Measurements from ENCODE around the gene CD247.
A peak's percentile ranks its signal among the peaks of the same experiment; 100 is the strongest.

Gene CD247

GRCh38 chr1:167542109-167543032, 24.0 kb upstream of the CD247 start:
- DNase-seq, result no peak

GRCh38 chr1:167541610-167542009, 23.3 kb upstream of the CD247 start:
- no peak for DNase-seq

GRCh38 chr1:167541003-167541402, 22.7 kb upstream of the CD247 start:
- no peak for DNase-seq

- no peak for DNase-seq
These were observed 20.3 kb upstream of the CD247 start for GRCh38 chr1:167538657-167539056.

- DNase-seq, result peak; percentile 36
These were observed 15.5 kb upstream of the CD247 start for GRCh38 chr1:167533851-167534300.

GRCh38 chr1:167532964-167533824, 14.9 kb upstream of the CD247 start:
- no peak for DNase-seq

- no peak for DNase-seq
These were observed 14.0 kb upstream of the CD247 start for GRCh38 chr1:167532375-167532774.

- no peak for DNase-seq
These were observed 11.6 kb upstream of the CD247 start for GRCh38 chr1:167529829-167530474.

GRCh38 chr1:167528057-167528728, 9.9 kb upstream of the CD247 start:
- DNase-seq, result no peak

- DNase-seq, result no peak
These were observed 8.5 kb upstream of the CD247 start for GRCh38 chr1:167526667-167527383.

- DNase-seq, result no peak
These were observed 6.3 kb upstream of the CD247 start for GRCh38 chr1:167524651-167525050.

- DNase-seq, result no peak
These were observed 3.9 kb upstream of the CD247 start for GRCh38 chr1:167522246-167522645.

- no peak for DNase-seq
These were observed 2.4 kb upstream of the CD247 start for GRCh38 chr1:167520711-167521206.

- DNase-seq, result no peak
These were observed 596 bp downstream of the CD247 start for GRCh38 chr1:167517535-167518330.

- no peak for DNase-seq
These were observed 1.6 kb downstream of the CD247 start for GRCh38 chr1:167516404-167517388.

- DNase-seq, result no peak
These were observed 2.4 kb downstream of the CD247 start for GRCh38 chr1:167515893-167516321.

GRCh38 chr1:167515461-167515860, 2.9 kb downstream of the CD247 start:
- DNase-seq, result no peak

GRCh38 chr1:167514288-167514687, 4.0 kb downstream of the CD247 start:
- DNase-seq, result no peak

GRCh38 chr1:167512046-167512654, 6.2 kb downstream of the CD247 start:
- DNase-seq, result no peak

Measured in kidney glomerular epithelial cell (primary cell).